H9 (cell line): Measurements from ENCODE around the gene MAGI1. TPM values are rescaled to one million over a fixed set of nuclear protein-coding genes. Genes with fewer than 3 reads are reported as not detected.

Source experiments
- DNase-seq: peaks from one replicate; pipeline ENCODE4 v3.0.0-alpha.2; 2017
- H2AFZ ChIP-seq: one replicate; pipeline ENCODE4 v1.6.1; 2013; ENCODE audit warnings: mild to moderate bottlenecking, low read length, control low read depth, moderate library complexity
- H2AK5ac ChIP-seq: 2 replicates; pipeline ENCODE4 v1.6.1; 2013; ENCODE audit warnings: low read length, control low read depth, mixed read lengths; ENCODE audit not compliant: insufficient read length
- H2BK120ac ChIP-seq: one replicate; pipeline ENCODE4 v1.6.1; 2013; ENCODE audit warnings: low read depth, mild to moderate bottlenecking, low read length, control low read depth, inconsistent platforms; ENCODE audit not compliant: poor library complexity, severe bottlenecking
- H2BK12ac ChIP-seq: 2 replicates; pipeline ENCODE4 v1.6.1; 2013; ENCODE audit warnings: low read length, control low read depth, mixed read lengths, low read depth; ENCODE audit not compliant: insufficient read length
- H2BK15ac ChIP-seq: 2 replicates; pipeline ENCODE4 v1.6.1; 2013; ENCODE audit warnings: low read depth, low read length, control low read depth
- H2BK20ac ChIP-seq: one replicate; pipeline ENCODE4 v1.6.1; 2013; ENCODE audit warnings: low read depth, mild to moderate bottlenecking, low read length, control low read depth, inconsistent platforms; ENCODE audit not compliant: poor library complexity, severe bottlenecking
- H2BK5ac ChIP-seq: 2 replicates; pipeline ENCODE4 v1.6.1; 2013; ENCODE audit warnings: low read length, control low read depth, mixed read lengths; ENCODE audit not compliant: insufficient read length
- H3K14ac ChIP-seq: 2 replicates; pipeline ENCODE4 v1.6.1; 2013; ENCODE audit warnings: low read length, control low read depth; ENCODE audit not compliant: insufficient read depth
- H3K18ac ChIP-seq: 2 replicates; pipeline ENCODE4 v1.6.1; 2013; ENCODE audit warnings: low read depth, mild to moderate bottlenecking, mixed read lengths, low read length, control low read depth; ENCODE audit not compliant: insufficient read length
- H3K23ac ChIP-seq: 2 replicates; pipeline ENCODE4 v1.6.1; 2013; ENCODE audit warnings: low read length, control low read depth, mixed read lengths, low read depth; ENCODE audit not compliant: insufficient read length
- H3K23me2 ChIP-seq: 2 replicates; pipeline ENCODE4 v1.6.1; 2013; ENCODE audit warnings: low read depth, mild to moderate bottlenecking, mixed read lengths, low read length, control low read depth; ENCODE audit not compliant: insufficient read length, poor library complexity, severe bottlenecking
- H3K27ac ChIP-seq: 2 replicates; pipeline ENCODE4 v1.5.1; 2013; ENCODE audit warnings: low read length, control low read depth, mixed read lengths, low read depth; ENCODE audit not compliant: insufficient read length
- H3K27me3 ChIP-seq: 2 replicates; pipeline ENCODE4 v1.6.1; 2013; ENCODE audit warnings: low read length, control low read depth, inconsistent platforms; ENCODE audit not compliant: insufficient read depth
- H3K4ac ChIP-seq: 2 replicates; pipeline ENCODE4 v1.6.1; 2013; ENCODE audit warnings: low read depth, mild to moderate bottlenecking, control low read depth, inconsistent platforms, low read length, moderate library complexity
- H3K4me1 ChIP-seq: 2 replicates; pipeline ENCODE4 v1.6.1; 2013; ENCODE audit warnings: low read length, control low read depth, inconsistent platforms; ENCODE audit not compliant: insufficient read depth
- H3K4me2 ChIP-seq: 2 replicates; pipeline ENCODE4 v1.6.1; 2013; ENCODE audit warnings: low read length, control low read depth, mixed read lengths; ENCODE audit not compliant: insufficient read length, insufficient read depth
- H3K56ac ChIP-seq: 2 replicates; pipeline ENCODE4 v1.6.1; 2013; ENCODE audit warnings: low read depth, mild to moderate bottlenecking, mixed read lengths, low read length, control low read depth; ENCODE audit not compliant: insufficient read length
- H3K79me1 ChIP-seq: 2 replicates; pipeline ENCODE4 v1.6.1; 2013; ENCODE audit warnings: low read depth, mild to moderate bottlenecking, moderate library complexity, low read length, control low read depth, inconsistent platforms; ENCODE audit not compliant: insufficient read depth, poor library complexity, severe bottlenecking
- H3K79me2 ChIP-seq: 2 replicates; pipeline ENCODE4 v1.6.1; 2013; ENCODE audit warnings: low read length, control low read depth, inconsistent platforms; ENCODE audit not compliant: insufficient read depth
- H3K9ac ChIP-seq: 2 replicates; pipeline ENCODE4 v1.6.1; 2013; ENCODE audit warnings: low read length, control low read depth, mixed read lengths; ENCODE audit not compliant: insufficient read length; ENCODE audit errors: extremely low read depth
- H3K9me3 ChIP-seq: one replicate; pipeline ENCODE4 v1.6.1; 2013; ENCODE audit warnings: low read depth, low read length, inconsistent platforms; ENCODE audit not compliant: control insufficient read depth
- H3T11ph ChIP-seq: one replicate; pipeline ENCODE4 v1.6.1; 2013; ENCODE audit warnings: mild to moderate bottlenecking, low read length, control low read depth, inconsistent platforms
- H4K20me1 ChIP-seq: one replicate; pipeline ENCODE4 v1.6.1; 2013; ENCODE audit not compliant: control insufficient read depth, insufficient read length, insufficient read depth
- H4K5ac ChIP-seq: 2 replicates; pipeline ENCODE4 v1.6.1; 2013; ENCODE audit warnings: low read depth, mild to moderate bottlenecking, mixed read lengths, low read length, control low read depth; ENCODE audit not compliant: insufficient read length
- H4K8ac ChIP-seq: replicated peaks from 2 replicates; pipeline ENCODE4 v1.6.1; 2013; ENCODE audit warnings: low read length, control low read depth, mixed read lengths, low read depth; ENCODE audit not compliant: insufficient read length
- H4K91ac ChIP-seq: 2 replicates; pipeline ENCODE4 v1.6.1; 2013; ENCODE audit warnings: low read depth, mild to moderate bottlenecking, moderate library complexity, mixed read lengths, low read length, control low read depth; ENCODE audit not compliant: insufficient read length
- H3K27ac Mint-ChIP-seq, 3 experiments: 2 replicates in 2 of 3; 3 replicates in 1 of 3; pipeline ENCODE4 v1.8.0; 2020 to 2021; ENCODE audit warnings: mixed read lengths in 3 of 3, mild to moderate bottlenecking in 1 of 3, moderate library complexity in 1 of 3
- H3K27me3 Mint-ChIP-seq: 2 replicates; pipeline ENCODE4 v1.8.0; 2021; ENCODE audit warnings: low read depth, mild to moderate bottlenecking, moderate library complexity, mixed read lengths
- H3K36me3 Mint-ChIP-seq, 3 experiments: 2 replicates in 2 of 3; 3 replicates in 1 of 3; pipeline ENCODE4 v1.8.0; 2020 to 2021; ENCODE audit warnings: low read depth in 3 of 3, mixed read lengths in 3 of 3; ENCODE audit not compliant: insufficient read depth in 1 of 3
- H3K4me1 Mint-ChIP-seq, 2 experiments: 2 replicates each; pipeline ENCODE4 v1.8.0; 2020; ENCODE audit warnings: mixed read lengths in 2 of 2
- H3K4me3 Mint-ChIP-seq, 2 experiments: 2 replicates in 1 of 2; 3 replicates in 1 of 2; pipeline ENCODE4 v1.8.0; 2020 to 2021; ENCODE audit warnings: mild to moderate bottlenecking in 2 of 2, mixed read lengths in 2 of 2, moderate library complexity in 1 of 2
- H3K9me3 Mint-ChIP-seq, 2 experiments: 2 replicates in 1 of 2; 3 replicates in 1 of 2; pipeline ENCODE4 v1.8.0; 2020; ENCODE audit warnings: mild to moderate bottlenecking in 2 of 2, mixed read lengths in 2 of 2, moderate library complexity in 1 of 2
- CTCF ChIP-seq: fragments of 200-600 bp; sonication (generic); conservative IDR thresholded peaks from 3 replicates; pipeline ENCODE4 v1.8.0; 2021; ENCODE audit warnings: antibody characterized with exemption, mild to moderate bottlenecking
- WGBS: extraction: QIAGEN DNeasy Blood & Tissue Kit; methylation state at CpG from one replicate; pipeline ENCODE4 v1.1.7; 2013; ENCODE audit warnings: missing lambda C conversion rate, low lambda C conversion rate, mixed read lengths; ENCODE audit not compliant: insufficient read length; ENCODE audit errors: extremely low coverage; 5-methylcytosine and 5-hydroxymethylcytosine counted together
- total RNA-seq: library from RNA; stranded (reverse); gene quantifications from 2 replicates; pipeline ENCODE4 v1.2.1, GENCODE V29; 2021

Gene MAGI1
- total RNA-seq, 1 experiment from 2014 or later = 65.7 TPM

GRCh38 chr3:65551945-65552344 is 486.8 kb downstream of the MAGI1 start:
- no peak overlapping the region for H2BK20ac ChIP-seq
- no peak for DNase-seq
- H3K18ac ChIP-seq = no peak overlapping the region
- Mint-ChIP-seq H3K27ac (peak overlapping the region in 1 of 3 experiments; percentile 55; a peak in 2 of 7 replicates), H3K27me3 (peaks cover 10% of the 10 kb centered on the region), H3K4me1 (peaks cover 47 to 56% of the 10 kb centered on the region in 2 experiments), H3K9me3 (no peaks in the 10 kb centered on the region), H3K36me3 (no peaks in the 10 kb centered on the region), H3K4me3 (no peak overlapping the region)
- no peak overlapping the region for H4K8ac ChIP-seq
- no peak overlapping the region for H2BK12ac ChIP-seq
- H3K4ac ChIP-seq = no peak overlapping the region
- H3K79me1 ChIP-seq = no peaks in the 10 kb centered on the region
- H2AFZ ChIP-seq = no peak overlapping the region
- no peak overlapping the region for H2BK120ac ChIP-seq
- H4K5ac ChIP-seq = no peak overlapping the region
- no peak overlapping the region for H3K9ac ChIP-seq
- no CpG with 5 or more reads among the region's 1 CpG for WGBS
- no peak overlapping the region for H4K91ac ChIP-seq
- no peak overlapping the region for H2BK5ac ChIP-seq
- peaks cover 7% of the 10 kb centered on the region for H3K23me2 ChIP-seq
- no peak overlapping the region for H3K4me2 ChIP-seq
- H3T11ph ChIP-seq = no peak overlapping the region
- H3K27ac ChIP-seq = no peak overlapping the region
- H2AK5ac ChIP-seq = no peak overlapping the region
- H3K9me3 ChIP-seq = no peaks in the 10 kb centered on the region
- no peak overlapping the region for H3K14ac ChIP-seq
- H3K56ac ChIP-seq = no peak overlapping the region
- H2BK15ac ChIP-seq = no peak overlapping the region
- peaks cover 10% of the 10 kb centered on the region; the same call in 1 of the 2 replicates for H3K79me2 ChIP-seq
- no peaks in the 10 kb centered on the region; the same call in 1 of the 2 replicates for H3K4me1 ChIP-seq
- TF ChIP-seq CTCF = no peak
- no peak overlapping the region for H3K23ac ChIP-seq
- no peaks in the 10 kb centered on the region for H3K27me3 ChIP-seq
- H4K20me1 ChIP-seq = no peaks in the 10 kb centered on the region
